NCI-H187 treated with DMSO at 0.1 percent for 48 hours (cell line): ENCODE results near the gene CCDC181.

ENCODE experiments used
- DNase-seq: peaks from one replicate; lab custom pipeline; 2025; lab: John Stamatoyannopoulos, UW

CCDC181 gene

DNA sequence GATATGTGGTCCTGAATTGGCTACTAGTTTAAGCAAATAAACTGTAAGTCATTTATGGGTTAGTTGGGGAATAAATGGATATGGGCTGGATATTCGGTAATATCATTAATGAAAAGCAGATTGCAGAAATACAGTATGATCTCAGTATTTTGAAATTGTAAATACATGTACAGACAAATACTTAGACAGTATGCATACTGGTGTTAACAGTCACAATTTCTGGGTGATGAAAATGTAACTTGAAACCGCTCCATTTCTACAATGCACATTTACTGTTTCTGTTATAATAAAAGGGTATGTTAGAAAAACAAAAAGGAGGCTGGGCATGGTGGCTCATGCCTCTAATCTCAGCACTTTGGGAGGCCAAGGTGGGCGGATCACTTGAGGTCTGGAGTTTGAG lies 31.3 kb downstream of the CCDC181 start:
- no peak for DNase-seq

DNA sequence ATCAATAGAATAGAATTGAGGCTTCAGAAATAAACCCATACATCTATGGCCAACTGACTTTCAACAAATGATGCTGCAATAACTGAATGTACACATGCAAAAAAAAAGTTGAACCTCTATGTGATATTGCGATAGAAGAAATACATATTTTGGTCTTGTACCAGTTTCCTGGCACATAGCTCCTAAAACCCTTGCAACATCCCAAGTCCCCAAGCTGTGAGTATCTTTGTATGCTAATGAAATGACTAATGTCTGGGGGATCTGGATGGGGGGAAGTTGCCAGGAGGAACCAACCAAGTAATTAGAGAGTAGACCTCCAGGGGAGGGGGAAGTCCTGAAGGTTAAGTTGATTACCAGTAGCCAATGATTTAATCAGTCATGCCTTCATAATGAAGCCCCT lies 34.9 kb downstream of the CCDC181 start:
- no peak for DNase-seq

- DNase-seq: no peak
Observed at GRCh38 chr1:169390303-169390702, 37.0 kb downstream of the CCDC181 start.

- no peak for DNase-seq
Observed at GRCh38 chr1:169387399-169387798, 39.9 kb downstream of the CCDC181 start.

DNA sequence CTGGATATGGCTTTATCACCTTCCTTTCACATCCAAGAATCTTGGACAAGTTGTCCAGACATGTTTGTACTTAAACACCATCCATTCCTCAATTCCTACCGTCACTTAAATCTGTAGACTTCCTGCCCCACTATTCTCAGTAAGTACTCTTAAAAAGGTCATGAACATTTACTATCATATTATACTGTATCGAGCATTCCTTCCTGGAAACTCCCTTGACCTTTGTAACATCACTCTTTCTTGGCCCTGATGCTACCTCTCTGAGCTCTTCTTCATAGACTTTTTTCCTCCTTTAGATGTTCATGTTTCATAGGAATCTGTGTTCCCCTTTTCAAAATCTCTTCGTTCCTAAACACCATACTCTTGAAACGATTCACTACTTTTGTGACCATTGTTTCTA lies 43.8 kb downstream of the CCDC181 start:
- DNase-seq: no peak

- DNase-seq: no peak
Observed at GRCh38 chr1:169381162-169381561, 46.1 kb downstream of the CCDC181 start.

DNA sequence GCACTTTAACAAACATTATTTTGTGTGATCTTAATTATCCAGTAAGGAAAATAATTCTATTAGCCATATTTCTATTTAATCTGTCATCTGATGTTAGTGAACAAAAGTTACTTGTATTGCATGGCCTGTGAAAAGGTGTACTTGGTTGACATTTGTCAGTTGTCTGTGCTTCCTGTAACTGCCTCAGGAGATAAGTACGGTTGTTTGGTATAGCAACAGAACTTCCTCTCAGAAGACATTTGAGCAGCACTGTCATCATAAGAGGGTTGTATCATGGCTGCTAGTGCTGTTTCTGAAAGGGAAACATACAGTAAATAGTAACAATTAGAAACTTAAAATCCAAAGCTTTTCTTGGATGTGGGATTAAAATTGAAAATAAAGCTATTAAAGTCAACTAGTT lies 55.9 kb downstream of the CCDC181 start:
- no peak for DNase-seq

DNA sequence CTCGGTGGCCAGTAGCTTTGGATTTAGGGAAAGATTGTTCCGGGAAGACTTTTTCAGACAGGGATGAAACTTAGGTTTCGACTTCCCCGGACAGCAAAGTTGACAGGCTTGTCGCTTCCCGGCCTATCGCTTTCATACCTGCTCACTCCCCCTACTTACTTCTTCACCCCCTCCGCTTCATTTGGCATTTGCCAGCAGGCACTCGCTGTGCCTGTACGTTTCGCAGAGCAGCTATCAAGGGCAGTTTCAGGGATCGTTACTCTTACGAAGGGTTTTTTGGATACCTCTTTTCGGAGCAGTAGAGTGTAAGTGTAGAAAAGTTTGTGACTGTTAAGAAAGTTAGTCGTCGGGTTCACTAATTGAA lies 58.9 kb downstream of the CCDC181 start:
- DNase-seq: no peak

DNA sequence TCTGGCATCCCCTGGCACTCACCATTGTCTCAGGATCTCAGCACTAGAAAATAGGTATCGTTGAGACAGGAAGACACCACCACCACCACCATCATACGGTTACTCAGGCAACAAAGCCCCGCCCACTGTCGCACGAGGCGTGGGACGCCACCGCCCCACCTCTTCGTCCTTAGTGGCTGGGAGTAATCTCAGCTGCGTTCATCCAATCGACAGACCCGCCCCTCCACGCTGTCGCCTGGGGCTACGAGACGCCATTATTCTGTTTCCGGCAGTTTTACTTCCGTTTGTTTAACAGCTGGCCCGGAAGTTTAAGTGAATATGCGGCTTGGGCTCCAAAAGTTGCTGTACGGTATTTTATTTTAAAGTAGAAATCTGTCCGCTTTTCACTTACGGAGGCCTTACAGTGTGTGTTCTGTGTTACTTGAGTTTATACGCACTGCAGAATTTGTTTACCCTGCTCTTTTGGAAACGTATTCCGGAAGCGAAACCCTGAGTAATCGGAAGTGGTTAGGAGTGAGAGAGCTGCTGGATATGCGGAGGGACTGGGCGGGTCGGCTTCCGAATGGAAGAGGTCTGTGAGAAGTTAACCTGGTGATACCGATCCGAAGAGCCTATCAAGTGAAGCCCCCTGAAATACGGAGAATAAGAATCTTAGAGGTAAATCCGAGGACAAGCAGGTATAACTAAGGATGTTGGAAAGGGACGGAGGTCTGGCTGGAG lies 59.4 kb downstream of the CCDC181 start, which contains the start of the genes BLZF1 and NME7:
Gene BLZF1, plus strand, starts transcription at position 510 of the 720 bp plus-strand sequence. CDS start 1,328 bp downstream, outside the sequence.
Gene NME7, minus strand, starts transcription at position 112 of the 720 bp plus-strand sequence. Its CDS starts 87 bp downstream, at position 25.
- peak; percentile 99 for DNase-seq

DNA sequence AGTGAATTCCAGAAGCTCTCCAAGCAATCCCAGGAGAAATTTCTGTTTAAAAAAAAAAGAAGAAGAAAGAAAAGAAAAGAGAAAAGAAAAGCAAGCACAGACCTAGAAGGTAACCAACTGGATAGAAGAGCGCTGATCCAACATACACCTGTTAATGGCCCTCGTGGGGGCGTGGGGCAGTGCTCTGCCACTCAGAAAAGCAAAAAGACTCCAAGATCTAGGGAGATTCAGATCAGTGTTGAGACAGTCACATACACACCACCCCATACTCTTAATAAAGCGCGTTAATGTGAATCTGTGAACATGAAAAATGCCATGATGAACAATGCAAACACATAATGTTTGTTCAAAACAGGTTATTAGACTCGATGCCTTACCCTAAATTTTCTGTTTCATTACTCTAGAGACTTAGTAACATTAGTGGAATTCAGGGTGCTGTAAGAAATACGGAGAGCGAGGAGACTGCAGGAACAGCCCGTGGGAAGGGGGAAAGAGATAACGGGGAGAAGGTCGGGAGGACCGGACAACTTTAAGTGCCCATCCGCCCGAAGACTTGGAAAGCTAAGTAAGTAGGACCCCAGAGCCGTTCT lies 60.1 kb downstream of the CCDC181 start:
- no peak for DNase-seq

DNA sequence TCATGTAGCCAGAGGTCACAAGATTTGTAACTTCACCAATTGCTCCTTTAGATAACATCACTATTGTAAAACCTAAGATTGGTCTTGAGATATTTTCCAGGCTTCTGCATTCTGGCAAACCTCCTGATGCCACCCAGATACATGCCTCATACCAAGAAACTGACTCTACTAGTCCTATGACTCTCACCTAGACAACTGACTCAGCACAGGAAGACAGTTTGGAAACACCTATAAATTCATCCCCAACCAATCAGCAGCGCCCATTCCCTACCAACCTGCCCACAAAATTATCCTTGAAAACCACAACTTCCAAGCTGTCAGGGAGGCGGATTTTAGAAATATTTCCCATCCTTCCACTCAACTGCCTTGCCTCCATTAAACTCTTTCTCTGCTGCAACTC lies 62.3 kb downstream of the CCDC181 start:
- no peak for DNase-seq

DNA sequence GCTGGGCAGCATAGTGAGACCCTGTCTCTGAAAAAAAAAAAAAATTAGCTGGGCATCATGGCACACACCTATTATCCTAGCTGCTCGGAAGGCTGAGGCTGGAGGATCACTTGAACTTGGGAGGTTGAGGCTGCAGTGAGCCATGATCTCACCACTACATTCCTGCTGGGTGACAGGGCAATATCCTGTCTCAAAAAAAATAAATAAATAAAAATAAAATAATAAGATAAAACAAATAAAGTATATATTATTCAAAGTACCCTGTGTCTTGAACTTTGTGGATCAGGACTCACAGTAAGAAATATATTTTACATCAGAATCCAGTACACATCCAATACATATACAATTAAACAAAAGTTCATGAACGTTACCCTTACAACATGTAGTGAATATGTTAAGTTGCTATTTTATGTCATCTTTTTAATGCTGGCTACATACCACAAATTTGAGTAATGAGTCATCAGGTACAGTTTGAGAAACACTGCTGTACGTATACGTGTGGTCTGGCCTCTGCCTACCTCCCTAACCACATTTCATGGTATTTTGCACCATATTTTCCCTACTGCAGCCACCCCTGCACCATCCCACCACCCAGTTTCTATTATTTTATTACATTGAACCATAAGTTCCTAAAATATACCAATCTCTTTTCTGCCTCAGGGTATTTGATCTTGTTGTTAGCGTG lies 64.1 kb downstream of the CCDC181 start:
- no peak for DNase-seq

DNA sequence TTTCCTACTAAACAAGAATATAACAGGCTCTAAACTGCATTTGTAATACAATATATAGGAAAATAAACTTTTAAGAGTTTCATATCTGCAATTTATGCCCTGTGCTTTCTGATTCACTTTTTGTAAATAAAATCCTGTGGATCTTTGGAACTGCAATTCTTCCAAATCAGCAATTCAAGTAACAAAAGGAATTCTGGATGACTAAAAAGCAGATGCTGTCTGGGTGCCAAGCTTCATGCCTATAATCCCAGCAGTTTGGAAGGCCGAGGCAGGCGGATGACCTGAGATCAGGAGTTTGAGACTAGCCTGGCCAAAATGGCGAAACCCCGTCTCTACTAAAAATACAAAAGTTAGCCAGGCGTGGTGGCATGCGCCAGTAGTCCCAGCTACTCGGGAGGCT lies 66.0 kb downstream of the CCDC181 start:
- DNase-seq: no peak

- no peak for DNase-seq
Observed at GRCh38 chr1:169360415-169360814, 66.9 kb downstream of the CCDC181 start.

DNA sequence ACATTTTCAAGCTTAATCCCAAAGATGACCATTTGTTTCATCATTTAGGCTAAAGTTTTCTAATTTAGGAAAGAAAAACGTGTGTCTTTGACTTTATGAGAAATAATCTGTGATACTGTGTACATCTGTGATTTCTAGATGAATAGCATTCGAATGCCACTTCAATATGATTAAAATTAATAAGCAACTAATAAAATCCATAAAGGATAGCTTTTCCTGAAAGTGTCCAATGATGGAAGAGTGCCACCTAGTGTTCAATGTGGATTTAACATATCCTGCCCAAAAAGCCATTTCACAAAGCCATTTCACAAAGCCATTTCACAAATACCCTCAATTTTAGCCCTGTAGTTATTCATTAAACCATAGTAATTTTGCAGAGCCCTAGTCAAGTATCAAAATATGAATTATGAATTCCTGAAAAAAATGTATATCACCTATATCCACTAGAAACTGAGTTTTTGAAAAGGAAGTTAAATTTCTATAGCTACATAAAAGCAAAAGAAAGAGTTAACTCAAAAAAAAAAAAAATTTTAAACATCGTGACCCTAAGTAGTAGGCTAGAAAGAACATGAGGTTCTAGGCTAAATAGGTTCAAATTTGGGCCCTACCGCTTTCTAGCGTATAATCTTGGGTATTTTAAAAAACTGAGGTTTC lies 78.8 kb downstream of the CCDC181 start:
- DNase-seq: no peak

GRCh38 chr1:169347688-169348382 lies 79.4 kb downstream of the CCDC181 start:
- no peak for DNase-seq

- DNase-seq: no peak
Observed at GRCh38 chr1:169346036-169346589, 81.2 kb downstream of the CCDC181 start.

- DNase-seq: no peak
Observed at GRCh38 chr1:169345511-169345910, 81.8 kb downstream of the CCDC181 start.
